Activated T-cell treated with anti-CD3 and anti-CD28 coated beads, Interleukin-2, amount 50 U/mL, for 48 hours (primary cell): ENCODE measurements around the gene TNFSF13.

Experiments
- DNase-seq, 2 experiments: peaks; one replicate each; pipeline ENCODE4 v3.0.0-alpha.2; 2020

The TNFSF13 gene

GRCh38 chr17:7575481-7575883 lies 16.9 kb downstream of the TNFSF13 start:
- DNase-seq: no peak

- DNase-seq: peak in 1 of 2 experiments; percentile 21
Measured at GRCh38 chr17:7575959-7576358, 17.4 kb downstream of the TNFSF13 start.

- DNase-seq: peak in 1 of 2 experiments; percentile 32
Measured at GRCh38 chr17:7576432-7576937, 17.9 kb downstream of the TNFSF13 start.

GRCh38 chr17:7577327-7578199 lies 19.0 kb downstream of the TNFSF13 start:
- peak in 1 of 2 experiments; percentile 33 for DNase-seq

GRCh38 chr17:7579001-7579833 lies 20.7 kb downstream of the TNFSF13 start, which contains the start of gene CD68:
CD68 (plus strand) TSS chr17:7579638; CDS start chr17:7579678, 40 bp downstream.
- DNase-seq: peak; percentile 83 to 86

GRCh38 chr17:7579834-7580603 lies 21.5 kb downstream of the TNFSF13 start:
- no peak for DNase-seq

GRCh38 chr17:7580604-7581575 lies 22.3 kb downstream of the TNFSF13 start:
- peak in 1 of 2 experiments; percentile 24 for DNase-seq

GRCh38 chr17:7582396-7583252 lies 24.1 kb downstream of the TNFSF13 start:
- peak in 1 of 2 experiments; percentile 30 for DNase-seq

GRCh38 chr17:7583253-7584109 lies 24.9 kb downstream of the TNFSF13 start, which contains the start of gene MPDU1:
MPDU1 (plus strand) TSS chr17:7583852; CDS start chr17:7583863, 11 bp downstream.
- peak; percentile 96 to 98 for DNase-seq

- DNase-seq: no peak
Measured at GRCh38 chr17:7586673-7587419, 28.3 kb downstream of the TNFSF13 start.

- DNase-seq: no peak
Measured at GRCh38 chr17:7587420-7588151, 29.0 kb downstream of the TNFSF13 start.

- no peak for DNase-seq
Measured at GRCh38 chr17:7588553-7589203, 30.1 kb downstream of the TNFSF13 start.

GRCh38 chr17:7589204-7589868 lies 30.8 kb downstream of the TNFSF13 start:
- peak; percentile 80 to 81 for DNase-seq

GRCh38 chr17:7589891-7590691 lies 31.5 kb downstream of the TNFSF13 start, which contains the start of gene SOX15:
SOX15 (minus strand) TSS chr17:7590094; CDS start chr17:7589676, 418 bp downstream.
- no peak for DNase-seq

GRCh38 chr17:7590743-7591142 lies 32.2 kb downstream of the TNFSF13 start:
- no peak for DNase-seq
